HFF-Myc (cell line): Measurements from ENCODE around the gene TRIO.

Experiments
- DNase-seq: peaks from one replicate; pipeline ENCODE4 v3.0.0-alpha.2; 2011; ENCODE audit warnings: low read depth; ENCODE audit errors: extremely low read depth
- H3K4me3 ChIP-seq: replicated peaks from 2 replicates; pipeline ENCODE4 v1.5.1; 2011; ENCODE audit warnings: low read depth, mild to moderate bottlenecking, control low read depth, low read length
- CTCF ChIP-seq: IDR thresholded peaks from 2 replicates; pipeline ENCODE4 v1.5.1; 2012; ENCODE audit warnings: mild to moderate bottlenecking, low read depth, low read length, control low read depth; ENCODE audit errors: missing control alignments

Gene TRIO

GRCh38 chr5:14268738-14269137 lies 125.6 kb downstream of the TRIO start:
- no peak for DNase-seq
- no peak for TF ChIP-seq CTCF
- H3K4me3 ChIP-seq, result no peak overlapping the region

DNA sequence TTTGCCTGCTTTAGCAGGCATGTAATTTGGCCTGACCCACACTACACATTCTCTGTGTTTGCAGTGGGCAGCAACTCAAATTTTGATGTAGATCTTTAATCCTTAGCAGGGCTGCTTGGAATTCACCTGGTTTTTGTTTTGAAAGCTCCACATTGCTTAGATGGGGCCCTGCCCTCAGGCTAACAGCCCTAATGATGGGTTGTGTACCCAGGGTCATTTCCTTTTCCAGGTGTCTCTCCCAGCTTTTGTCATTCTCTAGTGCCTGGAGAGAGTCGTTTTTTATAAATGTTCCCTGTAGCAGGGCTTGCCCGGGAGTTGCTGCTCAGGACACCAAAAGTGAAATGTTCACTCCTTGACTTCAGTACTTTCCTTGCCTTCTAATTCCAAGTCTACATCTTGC lies 126.3 kb downstream of the TRIO start:
- H3K4me3 ChIP-seq, result no peak overlapping the region
- DNase-seq, result no peak
- no peak for TF ChIP-seq CTCF

DNA sequence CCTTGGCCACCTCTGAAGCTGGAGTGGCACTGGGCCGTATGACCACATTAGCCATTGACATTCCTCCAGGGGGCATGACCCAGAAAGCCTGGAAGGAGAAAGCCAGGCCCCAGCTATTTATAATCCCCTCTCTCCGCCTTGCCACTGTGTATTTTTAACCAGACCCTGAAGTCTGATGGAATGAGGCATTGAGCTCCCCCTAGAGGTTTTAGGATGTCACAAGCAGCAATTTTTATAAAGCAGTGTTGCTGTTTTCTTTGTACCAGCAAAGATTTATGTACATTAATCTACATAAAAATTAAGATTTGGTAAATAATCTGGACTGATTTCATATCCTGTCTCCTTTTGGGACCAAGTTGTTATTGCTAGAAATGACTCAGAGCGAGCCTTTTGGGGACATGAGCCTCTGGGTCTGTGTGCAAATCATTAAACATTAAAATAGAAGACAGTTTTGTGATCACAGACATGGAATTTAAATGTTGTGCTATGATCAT lies 127.1 kb downstream of the TRIO start:
- no peak overlapping the region for H3K4me3 ChIP-seq
- DNase-seq, result peak; percentile 49
- TF ChIP-seq CTCF, result peak; percentile 78

DNA sequence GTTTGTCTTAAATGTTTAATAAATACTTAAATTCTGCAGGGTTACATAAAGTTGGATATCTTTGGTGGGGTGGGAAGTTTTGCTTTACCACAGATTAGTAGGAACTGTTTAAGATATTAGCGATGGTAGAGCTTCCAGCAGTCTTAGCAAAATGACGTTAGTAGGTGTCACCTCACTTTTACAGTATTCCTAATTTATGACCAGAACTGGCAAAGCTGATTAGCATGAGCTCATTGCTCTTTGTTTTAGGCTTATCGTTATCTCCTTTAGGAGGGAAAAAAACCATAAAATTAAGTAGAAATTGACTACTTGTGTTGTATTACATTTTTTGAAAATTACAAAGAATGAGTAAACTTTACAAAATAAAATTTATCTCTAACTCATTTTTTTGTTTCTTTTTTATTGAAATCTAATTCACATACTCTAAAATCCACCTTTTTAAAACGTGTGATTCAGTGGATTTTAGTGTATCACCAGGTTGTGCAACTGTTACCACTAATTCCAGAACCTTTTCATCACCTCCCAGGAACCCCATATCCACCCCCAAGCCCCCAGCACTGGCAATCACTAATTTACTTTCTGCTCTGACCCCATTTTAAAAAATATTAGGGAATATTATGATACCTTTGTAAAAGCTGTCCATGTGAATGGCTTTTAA lies 129.5 kb downstream of the TRIO start:
- DNase-seq, result no peak
- no peak for TF ChIP-seq CTCF
- H3K4me3 ChIP-seq, result no peak overlapping the region

DNA sequence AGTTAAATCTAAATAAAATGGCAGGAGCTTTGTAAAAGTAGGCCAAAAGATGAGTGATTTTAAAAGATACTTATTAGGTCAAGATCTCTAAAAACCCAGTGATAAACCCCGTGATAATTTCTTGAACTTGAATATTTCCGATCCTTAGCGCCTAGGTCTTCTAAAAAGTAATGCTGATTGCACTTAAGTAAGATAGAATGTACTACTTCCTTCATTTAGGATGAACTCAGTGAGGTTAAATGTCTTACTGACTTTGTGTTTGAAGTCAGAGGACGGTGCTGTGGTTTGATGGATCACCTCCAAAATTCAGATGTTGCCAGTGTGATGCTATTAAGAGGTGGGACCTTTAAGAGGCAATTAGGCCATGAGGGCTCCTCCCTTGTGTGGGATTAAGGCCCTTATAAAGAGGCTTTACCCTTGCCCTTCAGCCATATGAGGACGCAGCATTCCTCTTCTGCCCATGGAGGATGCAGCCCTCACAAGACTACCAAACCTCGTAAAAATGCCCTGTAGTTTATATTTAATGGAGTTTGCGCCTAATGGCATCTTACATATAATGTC lies 130.1 kb downstream of the TRIO start:
- DNase-seq, result no peak
- H3K4me3 ChIP-seq, result no peak overlapping the region
- TF ChIP-seq CTCF, result no peak

- H3K4me3 ChIP-seq, result no peak overlapping the region
- TF ChIP-seq CTCF, result no peak
- DNase-seq, result no peak
Observed at GRCh38 chr5:14276380-14276779, 133.2 kb downstream of the TRIO start.
